ENCODE results near the gene HDAC5. TPM values are rescaled to one million over a fixed set of nuclear protein-coding genes. Genes with fewer than 3 reads are reported as not detected.
A peak's percentile ranks its signal among the peaks of the same experiment; 100 is the strongest.
"Not testable (repeated sequence)": the region's sequence is repeated elsewhere in the genome, so short reads cannot be mapped to it uniquely, and the experiment has no call there.

The HDAC5 gene
- polyA plus RNA-seq, 4 donors, result 44.5 to 56.7 (median 48.1) TPM

DNA sequence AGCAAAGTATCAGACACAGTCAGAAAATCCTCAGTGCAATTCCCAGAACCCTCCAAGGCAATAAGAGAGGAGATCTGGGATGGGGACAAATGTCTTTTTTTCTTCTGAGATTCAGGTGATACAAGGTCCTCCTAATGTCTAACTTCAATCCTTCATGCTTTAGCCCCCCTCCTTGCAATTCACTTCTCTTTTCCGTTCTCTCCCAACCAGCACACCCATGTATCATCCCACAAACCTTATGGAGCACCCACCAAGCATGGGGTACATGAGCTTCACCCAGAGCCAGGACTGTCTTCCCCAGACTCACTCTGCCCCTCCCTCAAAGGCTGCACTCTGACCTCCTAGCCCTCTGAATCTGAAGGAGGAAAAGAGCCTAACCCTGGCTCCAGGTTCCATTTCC lies 10.1 kb downstream of the HDAC5 start:
- DNase-seq (ENCODE audit: low read depth in 4 of 4, low spot score in 3 of 4), result no peak

DNA sequence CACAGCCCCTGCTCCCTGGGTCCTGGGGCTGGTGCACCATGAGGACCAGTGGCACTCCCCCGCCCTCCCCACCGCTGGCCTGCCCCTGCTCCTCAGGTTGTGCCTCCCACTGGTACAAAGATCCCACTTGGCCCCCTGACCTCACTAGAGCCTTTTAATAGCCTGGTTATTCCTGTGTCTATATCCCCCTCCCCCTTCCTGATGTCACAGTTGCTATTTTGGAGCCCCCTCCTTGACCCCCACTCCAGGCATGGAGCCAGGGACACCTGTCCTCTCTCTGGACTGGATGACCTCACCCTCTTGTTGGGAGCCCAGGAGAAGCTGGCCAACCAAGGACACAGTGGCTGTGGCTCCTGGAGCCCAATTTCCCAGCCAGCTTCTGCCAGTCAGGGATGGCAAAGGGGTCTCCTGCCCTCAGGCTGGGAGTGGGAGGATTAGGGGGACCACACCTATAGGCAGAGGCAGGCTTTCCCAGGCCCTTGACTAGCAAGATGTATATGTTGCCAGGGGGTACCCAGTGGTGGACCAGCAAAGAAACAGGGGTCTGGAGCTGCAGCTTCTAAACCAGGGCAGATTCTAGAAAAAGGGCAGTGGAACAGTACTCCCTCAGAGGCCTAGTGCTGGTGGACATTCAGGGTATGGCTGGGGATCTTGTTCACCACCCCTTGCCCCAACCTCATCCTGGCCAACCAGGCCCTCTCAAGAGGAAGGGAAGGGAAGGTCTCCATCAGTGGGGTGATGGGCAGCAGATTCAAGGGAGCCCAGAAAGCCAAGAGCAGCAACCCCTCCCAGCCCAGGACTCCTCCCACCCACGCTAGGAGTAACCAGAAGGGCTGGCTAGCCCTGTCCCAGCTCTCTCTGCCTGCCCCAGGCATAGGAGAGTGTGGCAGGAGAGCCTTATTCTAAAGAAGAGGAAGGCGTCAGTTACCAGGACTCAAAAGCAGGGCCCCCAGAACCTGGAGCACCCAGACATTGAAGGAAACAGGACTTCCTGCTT lies 10.9 kb downstream of the HDAC5 start:
- DNase-seq (ENCODE audit: low read depth in 4 of 4, low spot score in 3 of 4), result no peak

DNA sequence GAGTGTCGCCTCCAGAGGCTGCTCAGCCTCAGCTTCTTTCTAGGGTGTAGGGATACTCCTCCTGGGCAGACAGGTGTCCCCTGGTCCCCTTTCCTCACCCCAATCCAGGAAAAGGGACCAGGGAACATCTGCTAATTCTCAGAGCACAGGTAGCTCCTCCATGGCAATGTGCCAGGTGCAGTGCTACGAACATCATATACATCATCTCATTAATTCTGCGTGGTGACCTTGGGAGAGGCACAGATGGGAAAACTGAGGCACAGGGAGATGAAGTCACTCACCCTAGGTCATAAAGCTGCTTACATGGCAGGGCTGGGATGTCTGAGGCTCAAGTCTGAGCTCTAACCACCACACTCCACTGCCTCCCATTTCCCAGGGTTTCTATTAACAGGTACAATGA lies 11.7 kb downstream of the HDAC5 start:
- no peak for DNase-seq (ENCODE audit: low read depth in 4 of 4, low spot score in 3 of 4)

DNA sequence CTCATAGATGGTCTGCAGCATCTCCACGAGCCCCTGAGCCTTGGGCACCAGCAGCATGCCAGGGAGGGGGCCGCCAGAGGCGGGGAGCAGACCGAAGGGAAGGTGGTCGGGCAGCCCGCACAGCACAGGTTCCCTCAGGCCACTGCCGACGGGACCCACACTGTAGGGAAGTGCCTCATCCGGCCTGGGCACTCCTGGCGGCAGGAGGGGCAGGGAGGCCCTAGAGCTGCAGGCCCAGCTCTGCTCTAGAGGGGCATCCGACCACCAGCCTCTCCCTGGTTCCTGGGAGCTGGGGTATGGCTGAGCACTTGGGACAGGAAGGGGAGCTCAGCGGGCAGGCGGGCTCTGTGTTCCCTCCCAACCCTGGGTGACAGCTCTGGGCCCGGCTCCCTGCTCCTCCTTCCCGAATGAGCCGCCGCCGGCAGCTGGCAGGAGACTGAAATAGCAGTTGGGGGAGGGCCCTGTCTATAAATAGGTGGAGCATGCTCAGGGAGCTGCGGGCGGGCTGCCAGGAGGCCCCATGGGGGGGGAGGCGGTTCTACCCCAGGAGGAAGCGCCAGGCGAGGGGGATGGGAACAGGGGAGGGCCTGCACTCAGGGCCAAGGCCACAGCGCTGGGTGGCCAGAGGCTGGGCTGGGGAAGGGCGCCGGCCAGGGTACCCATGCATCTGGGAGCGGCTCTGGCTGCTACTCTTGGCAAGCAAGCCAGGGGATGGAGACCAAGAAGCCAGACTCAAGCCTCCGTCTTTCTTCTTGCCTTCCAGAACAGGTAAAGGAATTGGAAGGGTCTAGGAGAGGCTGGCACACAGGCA lies 12.4 kb downstream of the HDAC5 start:
- DNase-seq (ENCODE audit: low read depth in 4 of 4, low spot score in 3 of 4), result peak; percentile 78 to 87 (median 82)

DNA sequence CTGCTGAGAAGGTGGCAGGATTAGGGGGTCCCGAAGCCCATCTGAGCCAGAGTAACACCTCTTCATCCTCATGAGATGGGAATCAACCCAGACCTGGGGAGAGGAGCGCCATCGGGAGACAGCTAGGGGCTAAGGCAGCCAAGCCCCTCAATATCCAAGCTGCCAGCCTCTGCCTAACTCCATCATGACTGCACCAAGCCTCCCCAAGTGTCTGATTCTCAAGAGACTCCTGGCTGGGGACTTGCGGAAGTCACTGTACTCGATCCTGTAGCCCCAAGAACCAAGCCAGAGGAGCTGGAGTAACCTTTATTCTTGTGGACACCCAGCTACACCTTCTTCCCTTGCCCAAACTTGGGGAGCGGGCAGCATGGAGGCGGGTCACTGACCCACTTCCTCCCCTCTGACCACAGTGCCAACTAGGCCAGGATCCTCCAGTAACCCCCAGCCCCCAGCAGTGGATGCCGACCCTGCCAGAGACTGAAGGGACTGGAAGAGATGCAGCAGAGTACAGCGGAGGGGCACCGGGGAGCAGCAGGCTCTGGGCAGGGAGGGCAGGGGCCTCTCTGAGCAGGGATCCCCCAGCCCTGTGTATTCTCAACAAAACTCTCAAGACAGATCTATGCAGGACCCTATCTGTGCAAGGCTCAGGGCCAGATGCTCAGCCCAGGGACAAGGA lies 13.3 kb downstream of the HDAC5 start:
- DNase-seq (ENCODE audit: low read depth in 4 of 4, low spot score in 3 of 4), result no peak

DNA sequence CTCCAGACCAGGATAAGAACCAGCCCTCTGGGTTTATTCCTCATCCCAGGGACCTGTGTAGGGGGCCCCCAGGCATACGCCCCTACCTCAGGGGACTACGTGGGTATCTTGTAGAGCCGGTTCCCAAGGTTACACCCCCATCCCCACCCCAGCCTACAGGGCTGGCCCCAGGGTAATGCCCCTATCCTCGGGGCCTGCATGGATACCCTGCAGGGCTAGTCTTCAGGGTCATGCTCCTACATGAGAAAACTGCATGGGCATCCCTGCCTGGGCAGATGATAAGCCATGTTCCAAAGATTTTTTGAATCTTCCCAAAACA lies 14.2 kb downstream of the HDAC5 start:
- DNase-seq (ENCODE audit: low read depth in 4 of 4, low spot score in 3 of 4), result no peak

DNA sequence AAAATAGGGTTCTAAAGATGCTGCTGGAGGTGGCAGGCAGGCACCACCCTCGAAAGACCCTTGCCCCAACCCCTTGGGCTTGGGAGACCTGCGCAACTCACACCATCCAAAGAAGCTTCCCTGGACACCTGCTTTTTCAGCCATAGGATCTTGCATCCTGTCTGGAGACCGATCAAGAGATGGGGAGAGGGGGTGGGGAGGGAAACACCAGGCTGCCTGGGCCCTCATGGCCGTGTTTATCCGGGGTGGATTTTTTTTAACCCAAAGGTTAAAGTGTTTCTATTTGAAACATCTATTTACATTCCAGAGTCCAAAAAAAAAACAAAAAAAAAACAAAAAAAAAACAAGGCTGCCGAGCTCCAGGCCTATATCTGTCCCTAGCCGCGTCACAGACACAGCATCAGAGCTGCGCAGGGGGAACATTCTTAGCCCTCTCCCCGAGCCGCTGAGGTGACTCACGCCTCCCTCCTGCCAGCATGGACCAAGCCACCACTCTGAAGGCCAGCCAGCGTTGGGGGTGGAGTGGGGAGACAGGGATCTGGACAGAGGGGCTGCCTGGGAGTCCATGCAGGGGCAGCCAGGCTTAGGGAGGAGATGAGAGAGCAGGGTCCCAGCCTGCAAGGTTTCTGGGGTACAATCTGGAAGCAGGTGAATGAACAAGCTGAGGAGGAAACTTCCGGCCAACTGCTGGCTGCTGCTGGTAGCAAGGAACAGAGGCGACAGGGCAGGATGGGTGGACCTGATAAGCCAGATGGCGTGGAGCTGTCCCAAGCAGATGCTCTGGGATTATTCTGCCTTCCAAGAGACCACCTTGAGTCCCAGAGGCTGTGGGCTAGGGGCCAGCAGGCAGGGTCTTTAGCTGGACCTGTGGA lies 14.8 kb downstream of the HDAC5 start:
- no peak for DNase-seq (ENCODE audit: low read depth in 4 of 4, low spot score in 3 of 4)

DNA sequence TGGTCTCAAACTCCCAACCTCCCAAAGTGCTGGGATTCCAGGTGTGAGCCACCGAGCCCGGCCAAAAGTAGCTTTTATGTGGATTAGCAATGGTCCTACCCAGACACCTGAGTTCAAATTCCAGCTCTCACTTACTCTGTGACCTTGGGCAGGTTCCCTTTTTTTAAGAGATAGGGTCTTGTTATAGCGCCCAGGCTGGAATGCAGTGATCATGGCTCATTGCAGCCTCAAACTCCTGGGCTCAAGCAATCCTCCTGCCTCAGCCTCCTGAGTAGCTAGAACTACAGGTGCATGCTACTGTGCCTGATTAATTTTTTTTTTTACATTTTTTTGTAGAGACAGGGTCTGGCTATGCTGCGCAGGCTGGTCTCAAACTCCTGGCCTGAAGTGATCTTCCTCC lies 16.6 kb downstream of the HDAC5 start:
- DNase-seq (ENCODE audit: low read depth in 4 of 4, low spot score in 3 of 4), result no peak

DNA sequence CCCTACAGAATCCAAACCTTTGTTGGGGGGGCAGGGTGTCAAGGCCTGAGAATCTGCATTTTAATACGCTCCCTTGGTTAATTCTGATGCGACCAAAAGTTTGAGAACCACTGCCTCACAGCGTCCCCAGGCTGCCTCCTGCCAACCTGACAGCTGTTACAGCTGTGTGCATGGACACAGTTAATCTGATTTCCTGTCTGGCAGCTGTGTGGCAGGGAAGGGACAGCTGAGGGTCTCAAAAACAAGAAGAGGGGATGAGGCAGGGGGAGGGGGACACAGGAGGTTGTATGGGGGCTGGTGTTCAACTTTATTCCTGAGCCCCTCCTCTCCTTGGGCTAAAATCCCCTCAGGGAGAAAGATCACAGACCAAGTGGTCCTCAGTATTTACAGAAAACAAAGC lies 17.5 kb downstream of the HDAC5 start:
- DNase-seq (ENCODE audit: low read depth in 4 of 4, low spot score in 3 of 4), result no peak

DNA sequence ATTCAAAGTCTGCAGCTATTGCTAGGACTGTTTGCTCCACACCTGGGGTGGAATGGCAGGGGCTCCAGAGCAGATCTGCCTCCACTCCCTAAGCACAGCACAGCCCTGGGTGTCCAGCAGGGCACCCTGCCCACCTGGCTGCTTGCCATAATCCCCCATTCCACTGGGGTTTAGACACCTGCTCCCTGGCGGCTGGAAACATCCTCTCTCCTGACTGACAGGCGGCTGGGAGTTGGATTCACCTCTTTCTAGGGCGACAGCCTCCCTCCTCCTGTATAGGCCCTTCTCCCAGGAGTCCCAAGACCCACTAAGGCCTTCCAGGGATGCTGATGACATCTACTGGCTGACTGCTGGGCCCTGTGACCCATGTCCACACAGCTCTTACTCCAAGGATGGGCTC lies 18.0 kb downstream of the HDAC5 start:
- no peak for DNase-seq (ENCODE audit: low read depth in 4 of 4, low spot score in 3 of 4)

DNA sequence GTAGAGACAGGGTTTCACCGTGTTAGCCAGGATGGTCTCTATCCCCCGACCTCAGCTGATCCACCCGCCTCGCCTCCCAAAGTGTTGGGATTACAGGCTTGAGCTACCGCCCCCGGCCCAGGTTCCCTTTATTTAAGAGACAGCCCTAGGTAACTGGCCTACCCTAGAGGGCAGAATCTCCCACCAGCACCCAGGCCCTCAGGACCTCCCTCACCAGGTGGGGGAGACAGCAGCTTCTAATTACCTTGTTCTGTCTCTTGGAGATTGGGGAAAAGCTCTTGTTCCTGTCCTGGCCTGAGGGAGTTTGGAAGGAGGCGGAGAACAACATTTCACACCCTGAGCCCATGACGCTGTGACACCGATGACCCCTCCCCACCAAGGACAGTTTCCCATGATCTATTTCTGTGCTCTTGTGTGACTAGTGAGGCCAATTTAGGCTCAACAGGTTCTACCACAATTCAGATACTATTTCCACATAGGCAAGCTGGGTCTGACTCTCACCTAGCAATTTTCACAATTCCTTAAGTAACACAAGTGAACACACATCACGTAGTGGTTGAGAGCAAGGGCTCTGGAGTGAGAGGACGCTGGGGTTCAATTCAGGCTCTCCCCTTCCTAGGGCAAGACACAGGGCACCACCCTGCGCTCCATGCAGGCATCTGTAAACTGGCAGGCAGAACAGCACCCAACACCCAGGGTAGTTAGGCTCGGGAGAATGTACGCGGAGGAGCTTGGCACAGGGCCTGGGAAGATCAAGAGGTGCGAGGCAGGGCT lies 20.4 kb downstream of the HDAC5 start:
- DNase-seq (ENCODE audit: low read depth in 4 of 4, low spot score in 3 of 4), result no peak

DNA sequence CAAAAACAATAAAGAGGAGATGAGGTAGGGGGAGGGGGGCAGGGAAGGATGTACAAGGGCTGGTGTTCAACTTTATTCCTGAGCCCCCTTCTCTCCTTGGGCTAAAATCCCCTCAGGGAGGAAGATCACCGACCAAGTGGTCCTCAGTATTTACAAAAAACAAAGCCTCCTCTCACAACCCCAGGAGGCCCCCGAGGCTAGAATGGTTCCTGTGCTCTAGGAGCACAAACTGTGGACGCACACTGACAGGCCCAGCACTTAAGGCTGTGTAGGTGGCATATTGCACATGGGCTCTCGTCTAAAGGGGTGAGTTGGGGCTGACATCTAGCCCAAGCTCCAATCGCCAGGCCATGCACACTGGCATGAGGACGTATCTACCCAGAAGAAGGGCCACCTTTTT lies 21.6 kb downstream of the HDAC5 start:
- not testable (repeated sequence) for DNase-seq (ENCODE audit: low read depth in 4 of 4, low spot score in 3 of 4)

DNA sequence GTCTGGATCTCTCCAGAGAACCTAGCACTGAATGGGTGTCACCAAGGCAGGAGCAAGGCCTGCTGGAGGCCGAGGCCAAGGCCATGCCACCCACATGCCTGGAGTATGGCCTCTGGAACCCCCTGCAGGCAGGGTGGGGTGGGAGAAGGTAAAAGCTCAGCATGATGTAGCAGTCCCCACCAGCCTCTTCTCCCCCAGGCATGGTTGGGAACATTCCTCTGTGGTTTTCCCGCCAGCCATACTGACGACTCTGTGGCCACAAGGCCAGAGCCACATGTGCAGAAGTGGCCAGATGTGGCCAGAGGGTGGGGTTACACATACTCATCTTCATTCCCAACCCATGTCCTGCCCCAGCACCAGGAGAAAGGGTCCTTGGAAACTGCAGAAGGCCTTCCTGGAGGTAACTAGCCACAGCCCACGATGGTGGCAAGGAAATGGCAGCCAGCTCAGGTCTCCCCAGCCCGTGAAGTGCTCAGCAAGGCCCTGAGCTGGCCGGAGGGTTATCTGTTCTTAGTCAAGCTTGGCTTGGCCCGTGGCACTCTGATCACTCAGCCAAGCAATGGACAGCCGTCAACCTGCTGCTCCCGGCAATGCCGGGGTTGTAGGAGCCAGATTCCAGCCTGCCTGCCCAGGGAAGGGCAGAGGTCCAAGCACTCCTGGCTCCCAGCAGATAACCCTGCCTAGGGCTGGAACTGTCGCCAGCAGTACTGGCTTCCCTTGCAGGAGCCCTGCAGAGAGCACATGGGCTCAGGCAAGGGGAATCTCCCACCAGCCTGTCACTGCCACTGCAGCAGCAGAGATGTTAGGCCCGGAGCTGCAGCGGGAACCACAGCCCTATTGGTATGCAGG lies 26.1 kb downstream of the HDAC5 start:
- no peak for DNase-seq (ENCODE audit: low read depth in 4 of 4, low spot score in 3 of 4)

DNA sequence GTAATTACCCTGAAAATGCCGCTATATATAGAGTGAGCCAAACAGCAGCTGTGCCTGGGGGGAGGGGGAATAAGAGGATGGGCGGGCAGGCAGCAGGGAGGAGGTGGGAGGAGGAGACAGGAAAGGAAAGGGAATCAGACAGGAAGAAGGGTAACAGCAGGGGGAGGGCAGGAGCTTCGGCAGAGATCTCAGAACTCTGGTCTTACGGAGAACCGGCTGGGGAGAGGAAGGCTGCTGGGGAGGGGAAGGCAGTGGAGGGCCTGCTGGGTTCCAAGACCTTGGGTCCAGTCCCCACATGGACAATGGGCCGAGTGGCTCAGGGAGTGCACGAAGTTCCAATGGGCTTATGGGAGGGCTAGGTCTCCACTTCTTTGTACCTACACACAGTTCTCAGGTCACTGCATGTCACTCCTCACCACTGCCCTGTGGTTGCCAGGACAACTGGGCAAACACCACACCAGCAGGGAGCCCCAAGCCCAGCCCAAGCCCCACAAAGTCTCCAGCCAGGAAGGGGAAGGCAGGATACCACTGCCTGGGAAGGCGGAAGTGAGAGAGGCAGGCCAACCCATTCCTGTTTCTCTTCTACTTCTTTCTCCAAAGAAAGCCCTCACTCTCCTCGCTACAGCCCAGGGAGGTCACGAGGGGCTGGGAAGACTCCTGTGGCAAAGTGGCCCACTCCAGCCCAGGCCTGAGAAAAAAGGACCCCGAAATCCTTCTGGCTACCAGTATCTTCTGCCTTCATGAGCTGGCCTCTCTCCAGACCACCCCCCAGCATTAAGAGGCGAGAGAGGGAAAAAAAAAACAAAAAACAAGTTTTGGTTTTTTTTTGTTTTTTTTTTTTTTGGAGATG lies 27.6 kb downstream of the HDAC5 start:
- DNase-seq (ENCODE audit: low read depth in 4 of 4, low spot score in 3 of 4), result peak; percentile 71 to 80 (median 75)

DNA sequence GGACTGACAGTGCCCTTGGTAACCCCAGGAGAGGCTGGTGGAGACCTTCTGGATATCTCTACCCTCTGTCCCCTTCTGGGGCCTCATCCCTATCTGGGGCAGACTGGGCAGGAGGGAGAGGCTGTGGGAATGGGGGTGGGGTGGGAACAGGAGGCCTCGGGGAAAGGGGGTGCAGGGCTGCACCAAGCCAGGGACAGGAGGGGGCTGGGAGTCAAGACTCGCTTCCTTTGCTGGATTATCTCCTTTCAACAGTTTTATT lies 28.1 kb downstream of the HDAC5 start:
- DNase-seq (ENCODE audit: low read depth in 4 of 4, low spot score in 3 of 4), result no peak

DNA sequence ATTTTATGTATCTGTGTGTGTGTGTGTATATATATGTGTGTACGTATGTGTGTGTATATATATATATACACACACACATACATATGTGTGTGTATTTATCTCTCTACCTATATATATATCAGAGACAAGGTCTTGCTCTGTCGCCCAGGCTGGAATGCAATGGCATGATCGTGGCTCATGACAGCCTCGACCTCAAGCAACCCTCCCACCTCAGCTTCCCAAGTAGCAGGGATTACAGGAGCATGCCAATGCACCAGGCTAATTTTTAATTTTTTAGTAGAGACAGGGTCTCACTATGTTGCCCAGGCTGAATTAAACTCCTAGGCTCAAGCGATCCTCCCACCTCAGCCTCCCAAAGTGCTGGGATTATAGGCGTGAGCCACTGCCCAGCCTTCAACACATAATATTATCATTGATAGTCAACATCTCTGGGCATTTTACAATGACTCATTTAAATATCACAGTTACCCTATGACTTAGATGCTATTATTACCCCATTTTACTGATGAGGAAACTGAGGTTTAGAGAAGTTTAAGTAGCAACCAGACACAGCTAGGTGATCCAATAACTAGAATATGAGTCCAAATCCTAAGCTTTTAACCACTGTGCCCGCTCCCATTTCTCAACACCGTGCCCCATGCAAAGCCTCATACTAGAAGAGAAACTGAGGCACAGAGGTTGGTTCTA lies 28.6 kb downstream of the HDAC5 start:
- no peak for DNase-seq (ENCODE audit: low read depth in 4 of 4, low spot score in 3 of 4)

DNA sequence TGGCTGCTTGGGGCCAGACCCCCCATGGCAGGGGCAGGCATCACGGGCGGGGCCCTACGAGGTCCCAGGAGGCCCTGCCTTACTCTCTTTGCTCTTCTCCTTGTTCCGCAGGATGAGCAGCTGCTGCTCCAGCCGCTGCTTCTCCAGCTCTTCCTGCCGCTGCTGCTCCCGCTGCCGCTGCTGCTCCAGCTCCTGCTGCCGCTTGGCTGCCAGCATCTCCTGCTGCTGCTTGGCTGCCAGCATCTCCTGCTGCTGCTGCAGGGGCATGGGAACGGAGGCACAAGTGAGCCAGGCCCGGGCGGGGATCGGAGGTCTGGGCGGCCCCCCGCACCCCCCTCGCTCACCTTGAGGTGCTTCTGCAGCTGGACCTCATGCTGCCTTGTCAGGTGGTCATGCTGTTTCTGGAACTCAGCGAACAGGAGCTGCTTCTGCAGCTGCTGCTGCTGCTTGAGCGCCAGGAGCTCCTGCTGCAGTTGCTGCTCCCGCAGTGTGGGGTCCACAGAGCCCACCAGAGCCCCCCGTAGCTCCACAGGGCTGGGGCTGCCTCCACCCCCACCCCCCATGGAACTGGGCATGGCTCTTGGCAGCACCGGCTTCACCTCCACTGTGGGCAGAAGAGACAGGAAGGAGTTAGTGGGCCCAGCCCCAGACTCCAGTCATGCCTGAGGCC lies 30.1 kb downstream of the HDAC5 start:
- DNase-seq (ENCODE audit: low read depth in 4 of 4, low spot score in 3 of 4), result no peak
